SH-SY5Y (cell line): Measurements from ENCODE around the gene DAG1.

ENCODE experiments used
- GATA2 ChIP-seq: IDR thresholded peaks from 2 replicates; pipeline ENCODE4 v1.6.1; 2011; ENCODE audit warnings: mild to moderate bottlenecking, low read depth, low read length
- GATA3 ChIP-seq: IDR thresholded peaks from 2 replicates; pipeline ENCODE4 v1.6.1; 2011; ENCODE audit warnings: low read depth, mild to moderate bottlenecking, low read length, moderate library complexity

Gene DAG1

DNA sequence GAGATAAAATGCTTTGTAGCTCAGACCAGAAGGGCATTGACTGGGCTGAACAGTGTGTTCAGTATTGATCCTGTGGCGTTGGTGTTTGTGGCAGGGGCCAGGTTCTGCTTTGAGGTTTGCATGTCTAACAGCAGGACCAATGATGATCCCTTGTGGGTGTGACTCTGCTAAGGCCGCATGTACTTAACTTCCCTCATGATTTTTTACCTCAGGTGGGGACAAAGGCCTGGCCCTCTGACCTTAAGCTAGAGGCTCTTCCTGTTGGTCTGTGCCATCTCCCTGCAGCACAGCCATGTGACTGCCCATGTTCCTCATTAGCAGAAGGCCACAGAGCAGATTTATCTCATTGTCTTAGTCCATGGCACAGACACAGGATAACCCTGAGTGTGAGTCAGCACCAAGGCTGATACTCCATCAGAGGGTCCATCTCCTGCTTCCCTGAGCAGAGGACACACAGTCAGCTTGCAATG lies 49.9 kb downstream of the DAG1 start:
- TF ChIP-seq GATA3 (no peak), GATA2 (no peak)

- TF ChIP-seq GATA3: no peak
- no peak for TF ChIP-seq GATA2
Measured at GRCh38 chr3:49523756-49524747, 54.0 kb downstream of the DAG1 start.

GRCh38 chr3:49529567-49529966 lies 59.5 kb downstream of the DAG1 start:
- TF ChIP-seq GATA3 (no peak), GATA2 (no peak)

- TF ChIP-seq GATA3 (no peak), GATA2 (no peak)
Measured at GRCh38 chr3:49530231-49530630, 60.2 kb downstream of the DAG1 start.

DNA sequence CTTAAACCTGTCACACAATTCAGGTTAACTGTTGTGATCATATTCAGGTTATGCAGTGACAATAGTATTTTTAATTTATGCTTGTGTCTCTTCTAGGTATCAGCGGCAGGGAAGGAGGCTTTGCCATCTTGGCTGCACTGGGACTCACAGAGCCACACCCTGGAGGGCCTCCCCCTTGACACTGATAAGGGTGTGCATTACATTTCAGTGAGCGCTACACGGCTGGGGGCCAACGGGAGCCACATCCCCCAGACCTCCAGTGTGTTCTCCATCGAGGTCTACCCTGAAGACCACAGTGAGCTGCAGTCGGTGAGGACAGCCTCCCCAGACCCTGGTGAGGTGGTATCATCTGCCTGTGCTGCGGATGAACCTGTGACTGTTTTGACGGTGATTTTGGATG lies 60.6 kb downstream of the DAG1 start:
- no peak for TF ChIP-seq GATA2
- TF ChIP-seq GATA3: no peak

GRCh38 chr3:49531218-49531617 lies 61.2 kb downstream of the DAG1 start:
- TF ChIP-seq GATA2: no peak
- no peak for TF ChIP-seq GATA3

DNA sequence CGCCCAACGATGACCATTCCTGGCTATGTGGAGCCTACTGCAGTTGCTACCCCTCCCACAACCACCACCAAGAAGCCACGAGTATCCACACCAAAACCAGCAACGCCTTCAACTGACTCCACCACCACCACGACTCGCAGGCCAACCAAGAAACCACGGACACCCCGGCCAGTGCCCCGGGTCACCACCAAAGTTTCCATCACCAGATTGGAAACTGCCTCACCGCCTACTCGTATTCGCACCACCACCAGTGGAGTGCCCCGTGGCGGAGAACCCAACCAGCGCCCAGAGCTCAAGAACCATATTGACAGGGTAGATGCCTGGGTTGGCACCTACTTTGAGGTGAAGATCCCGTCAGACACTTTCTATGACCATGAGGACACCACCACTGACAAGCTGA lies 61.6 kb downstream of the DAG1 start:
- TF ChIP-seq GATA3 (no peak), GATA2 (no peak)

- TF ChIP-seq GATA3: no peak
- no peak for TF ChIP-seq GATA2
Measured at GRCh38 chr3:49533031-49533430, 63.0 kb downstream of the DAG1 start.

DNA sequence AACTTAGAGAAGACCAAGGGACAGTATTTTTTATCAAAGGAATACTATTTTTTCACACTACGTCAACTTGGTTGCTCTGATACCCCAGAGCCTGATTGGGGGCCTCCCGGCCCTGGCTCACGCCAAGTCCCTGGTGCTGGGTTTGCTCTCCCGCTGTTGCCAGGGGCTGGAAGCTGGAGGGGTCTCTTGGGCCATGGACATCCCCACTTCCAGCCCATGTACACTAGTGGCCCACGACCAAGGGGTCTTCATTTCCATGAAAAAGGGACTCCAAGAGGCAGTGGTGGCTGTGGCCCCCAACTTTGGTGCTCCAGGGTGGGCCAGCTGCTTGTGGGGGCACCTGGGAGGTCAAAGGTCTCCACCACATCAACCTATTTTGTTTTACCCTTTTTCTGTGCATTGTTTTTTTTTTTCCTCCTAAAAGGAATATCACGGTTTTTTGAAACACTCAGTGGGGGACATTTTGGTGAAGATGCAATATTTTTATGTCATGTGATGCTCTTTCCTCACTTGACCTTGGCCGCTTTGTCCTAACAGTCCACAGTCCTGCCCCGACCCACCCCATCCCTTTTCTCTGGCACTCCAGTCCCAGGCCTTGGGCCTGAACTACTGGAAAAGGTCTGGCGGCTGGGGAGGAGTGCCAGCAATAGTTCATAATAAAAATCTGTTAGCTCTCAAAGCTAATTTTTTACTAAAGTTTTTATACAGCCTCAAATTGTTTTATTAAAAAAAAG lies 63.9 kb downstream of the DAG1 start:
- TF ChIP-seq GATA3 (no peak), GATA2 (no peak)

GRCh38 chr3:49534581-49535441 lies 64.7 kb downstream of the DAG1 start:
- no peak for TF ChIP-seq GATA3
- TF ChIP-seq GATA2: no peak

- no peak for TF ChIP-seq GATA2
Measured at GRCh38 chr3:49535971-49536874, 66.2 kb downstream of the DAG1 start.

DNA sequence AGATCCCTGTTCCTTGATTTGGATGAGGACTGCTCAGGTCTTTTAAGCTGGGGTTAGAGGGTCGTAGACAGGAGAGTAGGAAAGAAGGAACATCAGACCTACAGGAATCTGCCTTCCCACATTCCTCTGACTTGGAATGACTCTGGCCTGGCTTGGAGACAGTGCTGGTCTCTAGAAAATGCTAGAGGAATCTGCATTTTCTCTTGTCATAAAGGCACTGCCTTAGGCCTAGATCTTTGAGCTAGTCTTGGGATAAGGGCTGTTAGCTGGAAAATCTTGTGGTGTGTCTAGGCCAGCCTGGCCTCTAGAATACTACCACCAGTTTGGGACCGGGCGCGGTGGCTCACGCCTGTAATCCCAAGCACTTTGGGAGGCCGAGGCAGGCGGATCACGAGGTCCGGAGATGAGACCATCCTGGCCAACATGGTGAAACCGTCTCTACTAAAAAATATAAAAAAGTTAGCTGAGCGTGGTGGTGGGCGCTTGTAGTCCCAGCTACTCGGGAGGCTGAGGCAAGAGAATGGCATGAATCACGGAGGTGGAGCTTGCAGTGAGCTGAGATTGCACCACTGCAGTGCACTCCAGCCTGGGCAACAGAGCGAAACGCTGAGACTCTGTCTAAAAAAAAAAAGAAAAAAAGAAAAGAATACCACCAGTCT lies 66.9 kb downstream of the DAG1 start:
- TF ChIP-seq GATA2 (no peak), GATA3 (no peak)
